Neural cell (in vitro differentiated cells): ENCODE results near the gene DEDD.

Experiments used
- EP300 ChIP-seq: fragments of 450-650 bp; conservative IDR thresholded peaks from 2 replicates; pipeline ENCODE4 v1.6.1; 2014; ENCODE audit warnings: antibody characterized with exemption, mild to moderate bottlenecking, moderate library complexity; ENCODE audit not compliant: poor library complexity, severe bottlenecking
- EZH2 ChIP-seq: fragments of 200-600, 300-800 bp; shearing (Covaris generic), sonication (generic); IDR thresholded peaks from 2 replicates; pipeline ENCODE4 v1.6.1; 2014; ENCODE audit warnings: antibody characterized with exemption, low read length, borderline replicate concordance, mild to moderate bottlenecking; ENCODE audit not compliant: insufficient read depth, poor library complexity, severe bottlenecking
- MXI1 ChIP-seq: fragments of 450-650 bp; conservative IDR thresholded peaks from 2 replicates; pipeline ENCODE4 v1.6.1; 2014; ENCODE audit warnings: antibody characterized with exemption, mild to moderate bottlenecking; ENCODE audit not compliant: poor library complexity, severe bottlenecking
- POLR2AphosphoS5 ChIP-seq: IDR thresholded peaks from 2 replicates; pipeline ENCODE4 v1.6.1; 2012
- RAD21 ChIP-seq: fragments of 450-650 bp; conservative IDR thresholded peaks from 2 replicates; pipeline ENCODE4 v1.6.1; 2014; ENCODE audit warnings: antibody characterized with exemption, mild to moderate bottlenecking, moderate library complexity
- SMC3 ChIP-seq: fragments of 450-650 bp; conservative IDR thresholded peaks from 2 replicates; pipeline ENCODE4 v1.6.1; 2014; ENCODE audit warnings: antibody characterized with exemption, mild to moderate bottlenecking, moderate library complexity; ENCODE audit not compliant: poor library complexity
- TAF1 ChIP-seq: IDR thresholded peaks from 2 replicates; pipeline ENCODE4 v1.6.1; 2012; ENCODE audit warnings: low read depth
- TF ChIP-seq, protein P1 (sequence below): fragments of 450-650 bp; IDR thresholded peaks from 2 replicates; pipeline ENCODE4 v1.5.1; 2014; ENCODE audit warnings: antibody characterized with exemption, mild to moderate bottlenecking, moderate library complexity; ENCODE audit not compliant: poor library complexity, severe bottlenecking
- TF ChIP-seq, protein P2 (sequence below): IDR thresholded peaks from 2 replicates; pipeline ENCODE4 v1.6.1; 2012; ENCODE audit warnings: borderline replicate concordance

- TF ChIP-seq, protein P1, sequence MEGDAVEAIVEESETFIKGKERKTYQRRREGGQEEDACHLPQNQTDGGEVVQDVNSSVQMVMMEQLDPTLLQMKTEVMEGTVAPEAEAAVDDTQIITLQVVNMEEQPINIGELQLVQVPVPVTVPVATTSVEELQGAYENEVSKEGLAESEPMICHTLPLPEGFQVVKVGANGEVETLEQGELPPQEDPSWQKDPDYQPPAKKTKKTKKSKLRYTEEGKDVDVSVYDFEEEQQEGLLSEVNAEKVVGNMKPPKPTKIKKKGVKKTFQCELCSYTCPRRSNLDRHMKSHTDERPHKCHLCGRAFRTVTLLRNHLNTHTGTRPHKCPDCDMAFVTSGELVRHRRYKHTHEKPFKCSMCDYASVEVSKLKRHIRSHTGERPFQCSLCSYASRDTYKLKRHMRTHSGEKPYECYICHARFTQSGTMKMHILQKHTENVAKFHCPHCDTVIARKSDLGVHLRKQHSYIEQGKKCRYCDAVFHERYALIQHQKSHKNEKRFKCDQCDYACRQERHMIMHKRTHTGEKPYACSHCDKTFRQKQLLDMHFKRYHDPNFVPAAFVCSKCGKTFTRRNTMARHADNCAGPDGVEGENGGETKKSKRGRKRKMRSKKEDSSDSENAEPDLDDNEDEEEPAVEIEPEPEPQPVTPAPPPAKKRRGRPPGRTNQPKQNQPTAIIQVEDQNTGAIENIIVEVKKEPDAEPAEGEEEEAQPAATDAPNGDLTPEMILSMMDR = no peak
- TF ChIP-seq EZH2 (no peak), MXI1 (no peak), TAF1 (no peak), POLR2AphosphoS5 (no peak), SMC3 (no peak), EP300 (no peak), RAD21 (no peak)
- TF ChIP-seq, protein P2, sequence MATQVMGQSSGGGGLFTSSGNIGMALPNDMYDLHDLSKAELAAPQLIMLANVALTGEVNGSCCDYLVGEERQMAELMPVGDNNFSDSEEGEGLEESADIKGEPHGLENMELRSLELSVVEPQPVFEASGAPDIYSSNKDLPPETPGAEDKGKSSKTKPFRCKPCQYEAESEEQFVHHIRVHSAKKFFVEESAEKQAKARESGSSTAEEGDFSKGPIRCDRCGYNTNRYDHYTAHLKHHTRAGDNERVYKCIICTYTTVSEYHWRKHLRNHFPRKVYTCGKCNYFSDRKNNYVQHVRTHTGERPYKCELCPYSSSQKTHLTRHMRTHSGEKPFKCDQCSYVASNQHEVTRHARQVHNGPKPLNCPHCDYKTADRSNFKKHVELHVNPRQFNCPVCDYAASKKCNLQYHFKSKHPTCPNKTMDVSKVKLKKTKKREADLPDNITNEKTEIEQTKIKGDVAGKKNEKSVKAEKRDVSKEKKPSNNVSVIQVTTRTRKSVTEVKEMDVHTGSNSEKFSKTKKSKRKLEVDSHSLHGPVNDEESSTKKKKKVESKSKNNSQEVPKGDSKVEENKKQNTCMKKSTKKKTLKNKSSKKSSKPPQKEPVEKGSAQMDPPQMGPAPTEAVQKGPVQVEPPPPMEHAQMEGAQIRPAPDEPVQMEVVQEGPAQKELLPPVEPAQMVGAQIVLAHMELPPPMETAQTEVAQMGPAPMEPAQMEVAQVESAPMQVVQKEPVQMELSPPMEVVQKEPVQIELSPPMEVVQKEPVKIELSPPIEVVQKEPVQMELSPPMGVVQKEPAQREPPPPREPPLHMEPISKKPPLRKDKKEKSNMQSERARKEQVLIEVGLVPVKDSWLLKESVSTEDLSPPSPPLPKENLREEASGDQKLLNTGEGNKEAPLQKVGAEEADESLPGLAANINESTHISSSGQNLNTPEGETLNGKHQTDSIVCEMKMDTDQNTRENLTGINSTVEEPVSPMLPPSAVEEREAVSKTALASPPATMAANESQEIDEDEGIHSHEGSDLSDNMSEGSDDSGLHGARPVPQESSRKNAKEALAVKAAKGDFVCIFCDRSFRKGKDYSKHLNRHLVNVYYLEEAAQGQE = no peak
Observed at GRCh38 chr1:161162052-161162451, 29.6 kb upstream of the DEDD start.
